GM18951 (cell line): ENCODE results near the gene CFAP68.

Experiments used
- POLR2A ChIP-seq: IDR thresholded peaks from 4 replicates; pipeline ENCODE4 v1.6.1; 2011; ENCODE audit warnings: mild to moderate bottlenecking; ENCODE audit not compliant: insufficient read length, insufficient read depth; ENCODE audit errors: extremely low read depth
- in situ Hi-C: fragments of 300-500 bp; cut with MboI; formaldehyde crosslinking; loops from one replicate; pipeline ENCODE4 v1.12.0; 2022; ENCODE audit warnings: low sequenced_read_pairs, mixed read lengths, inconsistent platforms; ENCODE audit not compliant: unreplicated experiment

CFAP68 gene

GRCh38 chr11:111845276-111846028, 33.9 kb upstream of the CFAP68 start:
- no peak for TF ChIP-seq POLR2A
- in situ Hi-C loops: no loop called here

GRCh38 chr11:111846063-111846462, 33.3 kb upstream of the CFAP68 start:
- in situ Hi-C loops: no loop called here
- TF ChIP-seq POLR2A: no peak

GRCh38 chr11:111846636-111847035, 32.7 kb upstream of the CFAP68 start:
- in situ Hi-C loops: no loop called here
- no peak for TF ChIP-seq POLR2A

GRCh38 chr11:111849631-111850030, 29.7 kb upstream of the CFAP68 start:
- in situ Hi-C loops: no loop called here
- TF ChIP-seq POLR2A: no peak

- in situ Hi-C loops: no loop called here
- no peak for TF ChIP-seq POLR2A
These were observed 28.3 kb upstream of the CFAP68 start for GRCh38 chr11:111851067-111851466.

- in situ Hi-C loops: no loop called here
- no peak for TF ChIP-seq POLR2A
These were observed 27.7 kb upstream of the CFAP68 start for GRCh38 chr11:111851636-111852035.

- no peak for TF ChIP-seq POLR2A
- in situ Hi-C loops: no loop called here
These were observed 27.2 kb upstream of the CFAP68 start for GRCh38 chr11:111852103-111852502.

- in situ Hi-C loops: no loop called here
- TF ChIP-seq POLR2A: no peak
These were observed 23.8 kb upstream of the CFAP68 start for GRCh38 chr11:111855506-111855905.

GRCh38 chr11:111860257-111860656, 19.1 kb upstream of the CFAP68 start:
- no peak for TF ChIP-seq POLR2A
- in situ Hi-C loops: no loop called here

GRCh38 chr11:111870113-111870512, 9.2 kb upstream of the CFAP68 start:
- TF ChIP-seq POLR2A: no peak
- in situ Hi-C loops: no loop called here

GRCh38 chr11:111870522-111870885, 8.8 kb upstream of the CFAP68 start:
- in situ Hi-C loops: no loop called here
- no peak for TF ChIP-seq POLR2A

- peak; percentile 72 for TF ChIP-seq POLR2A
- in situ Hi-C loops: no loop called here
These were observed 8.3 kb upstream of the CFAP68 start, which contains the start of gene ALG9 for GRCh38 chr11:111870886-111871692. TSS of gene ALG9 (minus strand) at chr11:111871581. CDS start at chr11:111871482, 99 bp downstream.

- in situ Hi-C loops: no loop called here
These were observed 7.6 kb upstream of the CFAP68 start for GRCh38 chr11:111871693-111872161.

More at GRCh38 chr11:111871693-111872161, 7.6 kb upstream of the CFAP68 start:
- TF ChIP-seq POLR2A: no peak
